LNCaP clone FGC (cell line): ENCODE measurements around the gene GNG8.
"Not testable (repeated sequence)": the region's sequence is repeated elsewhere in the genome, so short reads cannot be mapped to it uniquely, and the experiment has no call there.

Source experiments
- DNase-seq: peaks from one replicate; pipeline ENCODE4 v3.0.0-alpha.2; 2011; ENCODE audit warnings: low read depth
- H3K4me3 ChIP-seq: 2 replicates; pipeline ENCODE4 v1.5.1; 2011; ENCODE audit warnings: mild to moderate bottlenecking, low read depth, low read length, control low read depth
- TF ChIP-seq, protein P1 (sequence below): IDR thresholded peaks from 2 replicates; pipeline ENCODE4 v1.5.1; 2012; ENCODE audit warnings: mild to moderate bottlenecking; ENCODE audit not compliant: control insufficient read depth, insufficient read depth; ENCODE audit errors: extremely low read depth

The GNG8 gene

DNA sequence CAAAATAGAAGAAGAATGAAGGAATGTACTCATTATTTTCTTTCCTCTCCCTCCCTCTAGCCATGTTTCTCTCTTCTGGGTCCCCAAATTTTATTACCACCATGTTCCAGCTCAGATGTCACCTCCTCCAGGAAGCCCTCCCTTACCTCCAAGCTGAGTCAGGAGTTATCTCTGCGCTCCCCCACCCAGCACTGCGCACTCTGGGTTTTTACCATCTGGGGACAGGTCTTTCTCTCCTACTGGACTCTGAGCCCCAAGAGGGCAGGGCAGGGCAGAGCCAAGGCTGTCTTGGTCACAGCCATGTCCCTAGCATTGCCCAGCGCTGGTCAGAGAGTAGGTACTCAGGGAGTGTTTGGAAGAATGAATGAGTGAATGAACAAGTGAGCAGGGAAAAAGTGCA is 2.9 kb downstream of the GNG8 start:
- TF ChIP-seq, protein P1, sequence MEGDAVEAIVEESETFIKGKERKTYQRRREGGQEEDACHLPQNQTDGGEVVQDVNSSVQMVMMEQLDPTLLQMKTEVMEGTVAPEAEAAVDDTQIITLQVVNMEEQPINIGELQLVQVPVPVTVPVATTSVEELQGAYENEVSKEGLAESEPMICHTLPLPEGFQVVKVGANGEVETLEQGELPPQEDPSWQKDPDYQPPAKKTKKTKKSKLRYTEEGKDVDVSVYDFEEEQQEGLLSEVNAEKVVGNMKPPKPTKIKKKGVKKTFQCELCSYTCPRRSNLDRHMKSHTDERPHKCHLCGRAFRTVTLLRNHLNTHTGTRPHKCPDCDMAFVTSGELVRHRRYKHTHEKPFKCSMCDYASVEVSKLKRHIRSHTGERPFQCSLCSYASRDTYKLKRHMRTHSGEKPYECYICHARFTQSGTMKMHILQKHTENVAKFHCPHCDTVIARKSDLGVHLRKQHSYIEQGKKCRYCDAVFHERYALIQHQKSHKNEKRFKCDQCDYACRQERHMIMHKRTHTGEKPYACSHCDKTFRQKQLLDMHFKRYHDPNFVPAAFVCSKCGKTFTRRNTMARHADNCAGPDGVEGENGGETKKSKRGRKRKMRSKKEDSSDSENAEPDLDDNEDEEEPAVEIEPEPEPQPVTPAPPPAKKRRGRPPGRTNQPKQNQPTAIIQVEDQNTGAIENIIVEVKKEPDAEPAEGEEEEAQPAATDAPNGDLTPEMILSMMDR, result no peak
- no peak for DNase-seq
- H3K4me3 ChIP-seq, result no peak overlapping the region

- H3K4me3 ChIP-seq, result no peak overlapping the region
- DNase-seq, result no peak
- TF ChIP-seq, protein P1, result no peak
These were observed 4.5 kb downstream of the GNG8 start for GRCh38 chr19:46631481-46631880.

DNA sequence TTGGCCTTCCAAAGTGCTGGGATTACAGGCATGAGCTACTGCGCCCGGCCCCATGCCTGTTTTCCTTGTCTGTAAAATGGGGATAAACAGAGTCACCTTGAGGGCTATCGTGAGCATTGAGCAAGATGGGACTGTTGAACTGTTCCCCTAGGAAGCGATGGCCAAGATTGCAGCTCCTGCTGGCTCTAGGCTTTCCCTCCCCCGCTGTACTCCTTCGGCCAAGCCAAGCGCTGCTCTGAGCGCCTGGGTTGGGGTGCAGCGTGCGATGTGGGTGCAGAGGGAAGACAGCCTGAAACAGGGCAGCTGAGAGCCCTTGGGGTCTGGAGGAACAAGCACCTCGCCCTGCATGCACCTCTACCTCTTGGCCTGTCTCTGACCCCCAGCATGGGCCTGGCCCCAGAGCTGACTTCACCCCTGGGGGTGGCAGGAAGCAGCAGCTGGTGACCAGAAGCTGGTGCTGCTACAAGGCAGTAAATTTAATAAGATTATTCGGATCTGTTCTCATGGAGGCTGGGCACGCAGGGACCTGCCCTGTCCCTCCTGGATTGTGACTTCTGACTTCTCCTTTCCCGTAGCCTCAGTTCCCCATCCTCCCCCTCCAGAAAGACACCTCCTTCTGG is 5.3 kb downstream of the GNG8 start:
- TF ChIP-seq, protein P1, result no peak
- H3K4me3 ChIP-seq, result no peak overlapping the region
- DNase-seq, result no peak

- no peak overlapping the region for H3K4me3 ChIP-seq
- TF ChIP-seq, protein P1, result no peak
- no peak for DNase-seq
These were observed 6.4 kb downstream of the GNG8 start for GRCh38 chr19:46629546-46630025.

DNA sequence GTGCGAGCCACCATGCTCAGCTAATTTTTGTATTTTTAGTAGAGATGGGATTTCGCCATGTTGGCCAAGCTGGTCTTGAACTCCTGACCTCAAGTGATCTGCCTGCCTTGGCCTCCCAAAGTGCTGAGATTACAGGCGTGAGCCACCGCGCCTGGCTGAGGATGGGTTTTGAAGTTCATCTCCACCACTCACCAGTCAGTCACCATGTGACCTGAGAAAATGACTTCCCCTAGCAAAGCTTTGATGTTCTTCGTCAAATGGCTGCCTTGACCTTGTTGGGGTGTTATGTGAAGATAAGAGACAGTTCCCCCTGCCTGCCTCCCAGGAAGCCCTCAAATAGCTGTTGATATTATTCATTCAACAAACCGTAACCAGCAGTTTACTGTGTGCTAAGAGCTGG is 7.0 kb downstream of the GNG8 start:
- not testable (repeated sequence) for DNase-seq, H3K4me3 ChIP-seq

DNA sequence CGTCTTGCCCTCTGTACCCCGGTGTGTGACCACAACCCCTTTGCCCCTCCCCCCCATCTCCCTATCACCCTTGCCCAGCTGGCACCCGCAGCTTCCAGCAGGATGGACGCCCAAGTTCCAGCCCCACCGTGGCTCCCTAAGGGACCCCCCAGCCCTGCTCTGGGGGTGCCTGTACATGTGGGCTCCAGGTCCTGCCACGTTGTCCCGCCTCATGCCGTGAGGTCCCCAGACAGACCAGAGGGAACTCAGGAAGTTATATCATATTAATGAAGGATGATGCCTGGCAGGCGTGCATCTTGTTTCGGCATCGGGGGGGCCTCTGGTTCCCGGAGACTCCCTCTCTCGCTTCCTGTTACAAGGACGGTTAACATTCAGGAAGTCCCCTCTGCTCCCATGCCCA is 9.6 kb downstream of the GNG8 start:
- H3K4me3 ChIP-seq, result no peak overlapping the region
- DNase-seq, result no peak
- TF ChIP-seq, protein P1, result no peak

GRCh38 chr19:46625731-46626130 is 10.3 kb downstream of the GNG8 start:
- TF ChIP-seq, protein P1, result no peak
- DNase-seq, result no peak
- no peak overlapping the region for H3K4me3 ChIP-seq
